HFFc6 (cell line): ENCODE measurements around the gene GUF1. TPM values are rescaled to one million over a fixed set of nuclear protein-coding genes. Genes with fewer than 3 reads are reported as not detected.

Source experiments
- DNase-seq: peaks from one replicate; pipeline ENCODE4 v3.0.0-alpha.2; 2018
- H3K27ac Mint-ChIP-seq: 2 replicates; pipeline ENCODE4 v1.8.0; 2020; ENCODE audit warnings: mild to moderate bottlenecking, mixed read lengths
- H3K27me3 Mint-ChIP-seq: 2 replicates; pipeline ENCODE4 v1.8.0; 2021; ENCODE audit warnings: mild to moderate bottlenecking, moderate library complexity, mixed read lengths; ENCODE audit not compliant: insufficient read depth
- H3K36me3 Mint-ChIP-seq: 2 replicates; pipeline ENCODE4 v1.8.0; 2021; ENCODE audit warnings: low read depth, mixed read lengths
- H3K4me1 Mint-ChIP-seq: 2 replicates; pipeline ENCODE4 v1.8.0; 2020; ENCODE audit warnings: low read depth, mixed read lengths
- H3K4me3 Mint-ChIP-seq: 2 replicates; pipeline ENCODE4 v1.8.0; 2020; ENCODE audit warnings: mild to moderate bottlenecking, moderate library complexity, mixed read lengths
- H3K9me3 Mint-ChIP-seq: 2 replicates; pipeline ENCODE4 v1.8.0; 2020; ENCODE audit warnings: mild to moderate bottlenecking, mixed read lengths
- CTCF ChIP-seq: fragments of 200-600 bp; sonication (generic); IDR thresholded peaks from 2 replicates; pipeline ENCODE4 v1.5.0; 2021; ENCODE audit warnings: antibody characterized with exemption, mild to moderate bottlenecking
- total RNA-seq, 6 experiments: library from RNA; stranded (reverse); fragmentation: NEBNext Ultra II Directional; extraction: Animal tissue kit (Norgen Biotek cat#: 25700); gene quantifications; 2 replicates in 1 of 6; 3 replicates in 5 of 6; pipeline ENCODE4 v1.2.3, GENCODE V29; 2021

The GUF1 gene
- total RNA-seq, 6 experiments from 2014 or later = 17.6 to 24.9 (median 22.3) TPM

GRCh38 chr4:44671636-44672035 is 6.6 kb upstream of the GUF1 start:
- Mint-ChIP-seq H3K36me3 (no peaks in the 10 kb centered on the region), H3K4me3 (no peak overlapping the region), H3K27me3 (peaks cover 5% of the 10 kb centered on the region; the same call in 1 of the 2 replicates), H3K27ac (no peak overlapping the region), H3K4me1 (no peaks in the 10 kb centered on the region), H3K9me3 (no peaks in the 10 kb centered on the region)
- TF ChIP-seq CTCF = no peak
- no peak for DNase-seq

DNA sequence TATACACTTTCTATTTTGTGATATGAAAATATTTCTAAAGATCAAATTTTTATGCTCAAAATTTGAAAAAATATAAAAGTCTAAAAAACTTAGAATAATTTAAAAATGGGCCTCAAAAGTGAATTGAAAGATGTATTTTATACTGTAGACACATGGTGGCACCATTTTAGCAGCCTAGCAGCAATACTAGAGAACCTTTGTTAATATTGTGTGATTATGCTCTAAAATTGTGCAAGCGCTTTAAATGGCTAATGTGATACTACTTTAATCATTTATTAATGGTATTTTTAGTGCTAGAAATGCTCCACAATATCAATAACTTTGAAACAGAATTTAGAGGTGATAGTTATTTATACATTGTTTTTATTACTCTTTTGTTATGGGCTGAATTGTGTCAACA is 3.7 kb upstream of the GUF1 start:
- no peaks in the 10 kb centered on the region for H3K36me3 Mint-ChIP-seq
- peaks cover 5% of the 10 kb centered on the region; the same call in 1 of the 2 replicates for H3K27me3 Mint-ChIP-seq
- H3K4me1 Mint-ChIP-seq = peaks cover 12% of the 10 kb centered on the region
- DNase-seq = no peak
- H3K9me3 Mint-ChIP-seq = no peaks in the 10 kb centered on the region
- H3K4me3 Mint-ChIP-seq = no peak overlapping the region
- H3K27ac Mint-ChIP-seq = no peak overlapping the region
- TF ChIP-seq CTCF = peak; percentile 59

DNA sequence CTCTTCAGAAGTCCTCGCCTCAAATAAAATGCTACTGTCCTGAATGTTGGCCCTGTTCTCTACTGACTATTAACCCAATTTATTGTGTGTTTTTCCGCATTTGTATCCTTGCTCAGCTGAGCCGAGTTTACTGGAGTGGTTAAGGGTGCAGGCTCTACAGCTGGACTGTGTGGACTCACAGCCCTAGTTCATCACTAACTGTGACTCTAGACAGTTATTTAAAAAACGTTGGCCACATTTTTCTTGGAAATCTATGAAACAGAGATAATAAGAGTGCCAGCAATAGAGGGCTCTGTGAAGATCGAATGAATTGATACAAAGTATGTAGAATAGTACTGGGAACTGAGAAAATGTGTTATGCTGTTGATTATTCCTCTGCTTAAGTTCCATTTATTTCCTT is 2.9 kb upstream of the GUF1 start:
- no peak for TF ChIP-seq CTCF
- H3K36me3 Mint-ChIP-seq = no peaks in the 10 kb centered on the region
- H3K4me3 Mint-ChIP-seq = no peak overlapping the region
- no peaks in the 10 kb centered on the region for H3K9me3 Mint-ChIP-seq
- peaks cover 1% of the 10 kb centered on the region; the same call in 1 of the 2 replicates for H3K27me3 Mint-ChIP-seq
- H3K27ac Mint-ChIP-seq = no peak overlapping the region
- H3K4me1 Mint-ChIP-seq = peaks cover 20% of the 10 kb centered on the region
- DNase-seq = no peak

DNA sequence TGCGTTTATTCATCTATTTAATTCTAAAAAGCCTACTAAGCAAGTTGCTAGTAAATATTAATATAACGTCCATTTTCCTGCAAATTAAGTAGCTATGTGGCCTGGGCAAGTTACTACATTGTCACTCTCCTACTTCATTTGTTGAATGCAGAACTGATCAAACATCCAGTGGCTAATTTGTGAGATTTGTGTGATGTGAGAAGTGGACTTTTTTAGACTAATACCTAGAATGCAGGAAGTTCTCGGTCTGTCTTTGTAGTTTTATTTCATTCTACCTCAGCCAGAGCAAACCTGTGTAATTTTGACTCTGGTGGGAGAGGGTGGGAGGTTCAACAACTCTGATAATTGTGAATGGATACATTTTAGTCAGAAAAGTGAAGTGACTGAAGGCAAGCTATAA is 840 bp downstream of the GUF1 start:
- no peak for DNase-seq
- H3K27me3 Mint-ChIP-seq = peaks cover 1% of the 10 kb centered on the region; the same call in 1 of the 2 replicates
- H3K36me3 Mint-ChIP-seq = no peaks in the 10 kb centered on the region
- H3K4me3 Mint-ChIP-seq = peak overlapping the region; percentile 99
- H3K9me3 Mint-ChIP-seq = no peaks in the 10 kb centered on the region
- H3K27ac Mint-ChIP-seq = peak overlapping the region; percentile 96
- peaks cover 29% of the 10 kb centered on the region for H3K4me1 Mint-ChIP-seq
- no peak for TF ChIP-seq CTCF

- Mint-ChIP-seq H3K4me3 (no peak overlapping the region), H3K36me3 (peaks cover 18% of the 10 kb centered on the region; the same call in 1 of the 2 replicates), H3K4me1 (peaks cover 15% of the 10 kb centered on the region), H3K9me3 (no peaks in the 10 kb centered on the region), H3K27me3 (no peaks in the 10 kb centered on the region), H3K27ac (no peak overlapping the region)
- no peak for TF ChIP-seq CTCF
- no peak for DNase-seq
Measured at GRCh38 chr4:44684648-44685047, 6.4 kb downstream of the GUF1 start.

- H3K4me1 Mint-ChIP-seq = no peaks in the 10 kb centered on the region
- TF ChIP-seq CTCF = no peak
- H3K9me3 Mint-ChIP-seq = no peaks in the 10 kb centered on the region
- no peaks in the 10 kb centered on the region for H3K27me3 Mint-ChIP-seq
- no peak for DNase-seq
- H3K4me3 Mint-ChIP-seq = no peak overlapping the region
- no peak overlapping the region for H3K27ac Mint-ChIP-seq
- H3K36me3 Mint-ChIP-seq = peaks cover 16% of the 10 kb centered on the region
Measured at GRCh38 chr4:44700427-44700826, 22.2 kb downstream of the GUF1 start.
